Psoas muscle (tissue), 8 donors: ENCODE results near the gene CPNE2. TPM values are rescaled to one million over a fixed set of nuclear protein-coding genes. Genes with fewer than 3 reads are reported as not detected.

Experiments
- ATAC-seq, 4 donors: fragments of 200-7000 bp; cut with Tn5 transposase; one replicate each; pipeline ENCODE4 v1.9.1; 2020; ENCODE audit warnings: moderate library complexity in 3 of 4, mild to moderate bottlenecking in 2 of 4
- DNase-seq, 2 donors: peaks; one replicate each; pipeline ENCODE4 v3.0.0-alpha.2; 2020
- H3K27ac ChIP-seq: fragments of 200-600 bp; one replicate; pipeline ENCODE4 v1.8.0; 2022
- H3K27me3 ChIP-seq, 3 donors: fragments of 200-600 bp in 1 of 3; one replicate each; pipeline versions ENCODE4 v1.6.1 to v1.8.0; 2013 to 2022; ENCODE audit warnings: low read length in 2 of 3, mild to moderate bottlenecking in 2 of 3, moderate library complexity in 1 of 3; ENCODE audit not compliant: insufficient read depth in 3 of 3
- H3K36me3 ChIP-seq, 2 donors: fragments of 200-600 bp in 1 of 2; one replicate each; pipeline versions ENCODE4 v1.6.1 to v1.8.0; 2013 to 2022; ENCODE audit warnings: low read depth in 1 of 2, mild to moderate bottlenecking in 1 of 2, moderate library complexity in 1 of 2; ENCODE audit not compliant: insufficient read depth in 1 of 2
- H3K4me1 ChIP-seq: fragments of 200-600 bp; one replicate; pipeline ENCODE4 v1.8.0; 2022
- H3K4me3 ChIP-seq: fragments of 200-600 bp; one replicate; pipeline ENCODE4 v1.8.0; 2022; ENCODE audit warnings: mild to moderate bottlenecking
- H3K9me3 ChIP-seq: fragments of 200-600 bp; one replicate; pipeline ENCODE4 v1.8.0; 2022
- WGBS, 3 donors: extraction: QIAGEN DNeasy Blood & Tissue Kit; methylation state at CpG; one replicate each; pipeline versions ENCODE4 v1.1.6 to v1.1.7; 2013; 5-methylcytosine and 5-hydroxymethylcytosine counted together
- intact Hi-C, 2 donors: fragments of 100-400 bp; cut with DNase I; formaldehyde crosslinking; loops; one replicate each; pipeline versions ENCODE4 v1.11.0 to v1.14.2; 2022
- polyA plus RNA-seq, 3 donors: library from polyadenylated mRNA; stranded (reverse); fragments of 200-250 nt; gene quantifications; one replicate each; pipeline ENCODE4 v1.2.3, GENCODE V29; 2013
- total RNA-seq, 4 donors: library from RNA; stranded (reverse); fragmentation: NEBNext Ultra II Directional in 2 of 4; extraction: Animal tissue kit (Norgen Biotek cat#: 25700) in 2 of 4; gene quantifications; one replicate each; pipeline versions ENCODE4 v1.2.1 to v1.2.4, GENCODE V29; 2021 to 2023
- TF ChIP-seq, protein P1 (sequence below): fragments of 200-600 bp; IDR thresholded peaks from one replicate; pipeline ENCODE4 v1.8.0; 2022; ENCODE audit warnings: antibody characterized with exemption
- donor health status: healthy with polysubstance abuse.
- donor health status: DM: no; HTN: no; CAD: no; lungs with moderate emphysema.
- donor health status: Bipolar disorder and iron deficiency.
- donor health status: healthy.
- donor health status: DM: yes; HTN: yes; CAD: no.
- donor health status: DM: no; HTN: no; CAD: no.
- donor health status: DM: no; HTN: no; CAD: no.
- donor health status: DM: yes; HTN: yes; CAD: no.

The CPNE2 gene
- total and polyA plus RNA-seq, 7 donors: 8.1 to 16.9 (median 12.4) TPM

DNA sequence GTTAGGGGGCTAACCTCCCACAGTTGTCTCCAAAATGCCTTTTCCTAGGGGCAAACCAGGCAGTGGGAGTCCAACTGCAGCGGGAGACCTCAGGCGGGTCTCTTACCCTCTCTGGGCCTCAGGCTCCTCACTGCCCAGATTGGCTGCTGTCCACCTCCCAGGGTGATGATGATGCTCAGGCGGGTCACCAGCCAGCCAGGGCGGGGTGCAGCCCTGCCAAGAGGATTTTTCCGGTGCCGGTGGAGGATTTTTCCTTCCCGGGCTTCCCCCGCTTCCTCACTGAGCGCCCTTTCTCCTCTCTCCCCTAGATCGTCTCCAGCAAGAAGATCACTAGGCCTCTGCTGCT is 22.8 kb downstream of the CPNE2 start:
- H3K9me3 ChIP-seq: no peaks in the 10 kb centered on the region

DNA sequence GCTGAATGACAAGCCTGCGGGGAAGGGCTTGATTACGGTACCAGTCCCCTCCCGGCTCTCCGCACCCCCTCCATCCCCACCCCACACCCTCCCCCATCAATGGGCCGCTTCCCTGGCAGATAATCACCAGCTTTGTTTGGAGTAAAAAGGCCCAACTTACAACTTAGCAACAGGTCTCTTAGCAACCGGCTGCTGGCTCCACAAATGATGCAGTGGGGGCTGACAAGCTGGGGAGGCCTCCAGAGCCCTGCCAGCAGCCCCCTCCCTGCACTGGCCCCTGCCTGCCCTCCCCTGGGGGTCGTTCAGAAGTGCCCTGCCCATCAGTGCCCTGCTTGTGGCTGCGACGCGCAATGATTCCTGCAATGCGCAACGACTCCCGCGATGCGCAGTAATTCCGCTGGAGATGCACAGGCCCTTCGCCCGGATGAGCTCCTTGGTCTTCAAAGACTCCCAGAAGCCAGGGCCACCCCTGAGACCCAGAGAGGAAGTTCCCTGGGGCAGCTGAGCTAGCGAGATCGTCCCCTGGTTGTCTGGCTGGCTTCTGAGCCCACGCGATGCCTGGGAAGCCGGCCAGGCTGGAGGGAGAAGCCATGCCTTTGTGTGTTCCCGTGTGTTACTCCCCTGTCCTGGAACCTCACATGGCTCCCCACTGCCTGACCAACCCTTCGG is 23.3 kb downstream of the CPNE2 start:
- Histone ChIP-seq H3K9me3 (no peaks in the 10 kb centered on the region), H3K36me3 (peaks cover 0 to 40% of the 10 kb centered on the region in 2 donors), H3K4me1 (no peaks in the 10 kb centered on the region), H3K4me3 (no peak overlapping the region), H3K27me3 (no peaks in the 10 kb centered on the region), H3K27ac (no peak overlapping the region)
- ATAC-seq: peak in 3 of 4 donors; percentile 42 to 58 (median 54)
- TF ChIP-seq, protein P1, sequence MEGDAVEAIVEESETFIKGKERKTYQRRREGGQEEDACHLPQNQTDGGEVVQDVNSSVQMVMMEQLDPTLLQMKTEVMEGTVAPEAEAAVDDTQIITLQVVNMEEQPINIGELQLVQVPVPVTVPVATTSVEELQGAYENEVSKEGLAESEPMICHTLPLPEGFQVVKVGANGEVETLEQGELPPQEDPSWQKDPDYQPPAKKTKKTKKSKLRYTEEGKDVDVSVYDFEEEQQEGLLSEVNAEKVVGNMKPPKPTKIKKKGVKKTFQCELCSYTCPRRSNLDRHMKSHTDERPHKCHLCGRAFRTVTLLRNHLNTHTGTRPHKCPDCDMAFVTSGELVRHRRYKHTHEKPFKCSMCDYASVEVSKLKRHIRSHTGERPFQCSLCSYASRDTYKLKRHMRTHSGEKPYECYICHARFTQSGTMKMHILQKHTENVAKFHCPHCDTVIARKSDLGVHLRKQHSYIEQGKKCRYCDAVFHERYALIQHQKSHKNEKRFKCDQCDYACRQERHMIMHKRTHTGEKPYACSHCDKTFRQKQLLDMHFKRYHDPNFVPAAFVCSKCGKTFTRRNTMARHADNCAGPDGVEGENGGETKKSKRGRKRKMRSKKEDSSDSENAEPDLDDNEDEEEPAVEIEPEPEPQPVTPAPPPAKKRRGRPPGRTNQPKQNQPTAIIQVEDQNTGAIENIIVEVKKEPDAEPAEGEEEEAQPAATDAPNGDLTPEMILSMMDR: no peak
- peak; percentile 57 to 68 for DNase-seq
- intact Hi-C loops: no loop called here
- 55 to 68% (median 56%) methylated on average over 25 of the region's 25 CpGs for WGBS, 3 donors

More for the DNA sequence above, 22.8 kb downstream of the CPNE2 start:
- 64 to 67% (median 65%) methylated on average over 8 to 10 of the region's 10 CpGs for WGBS, 3 donors
- TF ChIP-seq, protein P1: no peak
- ATAC-seq (no peak), DNase-seq (no peak)
- Histone ChIP-seq H3K4me1 (no peaks in the 10 kb centered on the region), H3K27me3 (no peaks in the 10 kb centered on the region), H3K4me3 (no peak overlapping the region), H3K36me3 (peaks cover 0 to 38% of the 10 kb centered on the region in 2 donors), H3K27ac (no peak overlapping the region)
- intact Hi-C loops: no loop called here

- WGBS, 3 donors: 94 to 98% (median 98%) methylated on average over 2 of the region's 2 CpGs
- DNase-seq: no peak
- H3K9me3 ChIP-seq: no peaks in the 10 kb centered on the region
- H3K4me1 ChIP-seq: no peaks in the 10 kb centered on the region
- intact Hi-C loops: no loop called here
- H3K36me3 ChIP-seq: peaks cover 0 to 59% of the 10 kb centered on the region in 2 donors
- H3K27me3 ChIP-seq: no peaks in the 10 kb centered on the region
- ATAC-seq: no peak
- no peak overlapping the region for H3K4me3 ChIP-seq
- no peak overlapping the region for H3K27ac ChIP-seq
- TF ChIP-seq, protein P1: no peak
Observed at GRCh38 chr16:57118461-57119084, 26.2 kb downstream of the CPNE2 start.

DNA sequence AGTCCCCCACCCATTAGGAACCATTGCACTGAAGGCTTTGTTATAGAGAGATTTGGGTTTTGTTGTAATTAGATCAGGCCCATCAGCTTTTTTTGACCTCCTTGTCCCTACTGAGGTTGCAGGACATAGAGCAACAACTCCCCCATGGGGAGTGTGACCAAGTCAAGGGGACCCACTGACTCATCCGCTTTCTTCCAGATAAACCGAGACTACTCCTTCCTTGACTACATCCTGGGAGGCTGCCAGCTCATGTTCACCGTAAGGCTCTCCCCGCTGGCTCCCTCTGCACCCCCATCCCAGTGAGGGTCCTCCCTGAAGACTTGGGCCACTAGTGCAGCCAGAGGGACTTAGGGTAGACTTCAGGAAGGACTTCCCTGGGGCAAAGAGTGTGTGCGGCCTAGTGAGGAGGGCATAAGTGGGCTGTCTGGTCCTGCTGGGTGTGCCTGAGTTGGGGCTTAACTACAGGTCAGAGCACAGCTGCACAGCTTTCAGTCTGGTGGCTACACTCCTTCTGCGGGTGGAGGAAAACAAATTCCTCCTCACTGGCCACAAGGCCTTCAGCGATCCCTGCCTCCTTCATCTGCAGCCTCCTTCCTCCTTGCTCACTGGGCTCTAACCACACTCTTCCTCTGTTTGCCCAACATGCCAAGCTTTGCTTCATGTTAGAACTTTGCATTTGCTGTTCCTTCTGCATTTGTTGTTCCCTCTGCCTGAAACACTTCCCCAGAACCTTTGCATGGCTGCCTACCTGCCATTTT is 31.0 kb downstream of the CPNE2 start:
- ATAC-seq (no peak), DNase-seq (no peak)
- no peaks in the 10 kb centered on the region for H3K9me3 ChIP-seq
- H3K36me3 ChIP-seq: peaks cover 0 to 41% of the 10 kb centered on the region in 2 donors
- TF ChIP-seq, protein P1: no peak
- H3K27ac ChIP-seq: no peak overlapping the region
- H3K4me1 ChIP-seq: no peaks in the 10 kb centered on the region
- WGBS, 3 donors: 87 to 92% (median 92%) methylated on average over 7 of the region's 7 CpGs
- intact Hi-C loops: no loop called here
- H3K27me3 ChIP-seq: no peaks in the 10 kb centered on the region
- H3K4me3 ChIP-seq: no peak overlapping the region
